Measurements from ENCODE around the gene BID.

- TF ChIP-seq CTCF (IDR thresholded peaks at IDR 0.05; ENCODE audit: insufficient read depth, low read depth, low read length), result no peak
- TF ChIP-seq EZH2 (IDR thresholded peaks at IDR 0.05; ENCODE audit: insufficient read depth, low read length), result no peak
Observed at GRCh38 chr22:17780116-17780740, 6.0 kb upstream of the BID start.
